WTC11 (cell line): ENCODE measurements around the gene ABCC4. TPM values are rescaled to one million over a fixed set of nuclear protein-coding genes. Genes with fewer than 3 reads are reported as not detected.

Experiments used
- ATAC-seq: fragments of 200-7000 bp; cut with Tn5 transposase; 2 replicates; pipeline ENCODE4 v1.10.0; 2021; ENCODE audit warnings: mild to moderate bottlenecking, moderate library complexity
- CTCF ChIA-PET: fragments of 300-600 bp; sonication (Branson Sonifier 250); formaldehyde crosslinking; loops from one replicate; lab custom pipeline; 2021; ENCODE audit warnings: antibody characterized with exemption; lab: Charles Lee
- POLR2A ChIA-PET: fragments of 350-600 bp; sonication (Branson Sonifier 250); formaldehyde crosslinking; loops from one replicate; lab custom pipeline; 2021; ENCODE audit warnings: antibody characterized with exemption; lab: Charles Lee
- DNase-seq: peaks from one replicate; pipeline ENCODE4 v3.0.0; 2021; ENCODE audit warnings: low spot score
- H3K27ac Mint-ChIP-seq: 2 replicates; pipeline ENCODE4 v1.8.0; 2021; ENCODE audit warnings: mixed read lengths
- H3K27me3 Mint-ChIP-seq: 2 replicates; pipeline ENCODE4 v1.8.0; 2021; ENCODE audit warnings: low read depth, mild to moderate bottlenecking, moderate library complexity, mixed read lengths
- H3K36me3 Mint-ChIP-seq: 2 replicates; pipeline ENCODE4 v1.8.0; 2021; ENCODE audit warnings: mixed read lengths
- H3K4me1 Mint-ChIP-seq: 2 replicates; pipeline ENCODE4 v1.8.0; 2022; ENCODE audit warnings: mixed read lengths
- H3K4me3 Mint-ChIP-seq: 2 replicates; pipeline ENCODE4 v1.8.0; 2021; ENCODE audit warnings: mild to moderate bottlenecking, moderate library complexity, mixed read lengths
- H3K9me3 Mint-ChIP-seq: 2 replicates; pipeline ENCODE4 v1.8.0; 2021; ENCODE audit warnings: mixed read lengths
- CTCF ChIP-seq: fragments of 200-600 bp; IDR thresholded peaks from 2 replicates; pipeline ENCODE4 v1.8.0; 2022; ENCODE audit warnings: antibody characterized with exemption
- E2F4 ChIP-seq: sonication (generic); formaldehyde crosslinking; IDR thresholded peaks from 2 replicates; pipeline ENCODE4 v1.8.1; 2022; ENCODE audit warnings: low read depth, mild to moderate bottlenecking, moderate library complexity, missing genetic modification reagents, borderline replicate concordance
- ERG ChIP-seq: fragments of 250-450 bp; sonication (Bioruptor Pico); IDR thresholded peaks from 2 replicates; pipeline ENCODE4 v1.8.0; 2021; ENCODE audit warnings: mild to moderate bottlenecking
- GRHL2 ChIP-seq: fragments of 250-450 bp; sonication (Bioruptor Pico); IDR thresholded peaks from 2 replicates; pipeline ENCODE4 v1.8.0; 2022; ENCODE audit warnings: mild to moderate bottlenecking, moderate library complexity; ENCODE audit not compliant: insufficient replicate concordance, severe bottlenecking
- IRF1 ChIP-seq: sonication (generic); formaldehyde crosslinking; IDR thresholded peaks from 2 replicates; pipeline ENCODE4 v1.8.0; 2023; ENCODE audit warnings: missing genetic modification reagents
- JAZF1 ChIP-seq: fragments of 250-450 bp; sonication (Bioruptor Pico); IDR thresholded peaks from 2 replicates; pipeline ENCODE4 v1.9.0; 2021; ENCODE audit warnings: moderate library complexity, mild to moderate bottlenecking, inconsistent platforms
- NR3C1 ChIP-seq: sonication (generic); formaldehyde crosslinking; conservative IDR thresholded peaks from 2 replicates; pipeline ENCODE4 v1.8.1; 2023; ENCODE audit warnings: low read depth, mild to moderate bottlenecking, missing genetic modification reagents
- RELA ChIP-seq: sonication (generic); formaldehyde crosslinking; IDR thresholded peaks from 2 replicates; pipeline ENCODE4 v1.8.1; 2022; ENCODE audit warnings: missing genetic modification reagents, mild to moderate bottlenecking, borderline replicate concordance
- SP1 ChIP-seq: sonication (generic); formaldehyde crosslinking; conservative IDR thresholded peaks from 2 replicates; pipeline ENCODE4 v1.8.1; 2022; ENCODE audit warnings: missing genetic modification reagents
- ZNF121 ChIP-seq: sonication (generic); formaldehyde crosslinking; IDR thresholded peaks from 2 replicates; pipeline ENCODE4 v1.8.0; 2023; ENCODE audit warnings: missing genetic modification reagents
- ZNF138 ChIP-seq: sonication (generic); formaldehyde crosslinking; conservative IDR thresholded peaks from 2 replicates; pipeline ENCODE4 v1.8.1; 2022; ENCODE audit warnings: mild to moderate bottlenecking, moderate library complexity, missing genetic modification reagents
- ZNF232 ChIP-seq: sonication (generic); formaldehyde crosslinking; IDR thresholded peaks from 2 replicates; pipeline ENCODE4 v1.8.0; 2022; ENCODE audit warnings: mild to moderate bottlenecking, missing genetic modification reagents
- total RNA-seq: library from RNA; stranded (reverse); gene quantifications from 3 replicates; pipeline ENCODE4 v1.2.3, GENCODE V29; 2021
- TF ChIP-seq, protein P1 (sequence below): sonication (generic); formaldehyde crosslinking; IDR thresholded peaks from 2 replicates; pipeline ENCODE4 v1.8.0; 2023; ENCODE audit warnings: mild to moderate bottlenecking, missing genetic modification reagents
- TF ChIP-seq, protein P2 (sequence below): fragments of 250-450 bp; sonication (Bioruptor Pico); IDR thresholded peaks from 2 replicates; pipeline ENCODE4 v1.9.0; 2021; ENCODE audit warnings: mild to moderate bottlenecking
- TF ChIP-seq, protein P3 (sequence below): fragments of 250-450 bp; sonication (Bioruptor Pico); IDR thresholded peaks from 2 replicates; pipeline ENCODE4 v1.9.0; 2021; ENCODE audit warnings: mild to moderate bottlenecking
- TF ChIP-seq, protein P4 (sequence below): sonication (generic); formaldehyde crosslinking; IDR thresholded peaks from 2 replicates; pipeline ENCODE4 v1.8.1; 2022; ENCODE audit warnings: missing genetic modification reagents, borderline replicate concordance

Gene ABCC4
- total RNA-seq, 1 experiment from 2014 or later: 7.2 TPM

DNA sequence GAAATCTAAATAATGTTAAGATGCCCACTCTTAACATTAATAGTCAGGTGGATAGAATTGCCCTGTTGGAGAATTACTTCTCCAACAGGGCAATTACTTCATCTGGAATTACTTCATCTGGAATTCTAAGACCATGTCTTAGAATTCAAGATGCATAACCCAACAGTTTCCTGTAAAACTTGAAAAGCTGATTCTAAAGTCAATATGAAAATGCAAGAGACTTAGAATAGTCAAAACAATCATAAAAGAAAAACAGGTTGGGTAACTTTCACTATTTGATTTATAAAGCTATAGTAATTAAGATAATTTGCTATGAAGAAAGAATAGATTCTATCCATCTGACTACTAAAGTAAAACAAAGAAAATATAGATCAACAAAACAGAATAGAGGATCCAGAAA is 75.2 kb downstream of the ABCC4 start (continued):
- TF ChIP-seq, protein P1, sequence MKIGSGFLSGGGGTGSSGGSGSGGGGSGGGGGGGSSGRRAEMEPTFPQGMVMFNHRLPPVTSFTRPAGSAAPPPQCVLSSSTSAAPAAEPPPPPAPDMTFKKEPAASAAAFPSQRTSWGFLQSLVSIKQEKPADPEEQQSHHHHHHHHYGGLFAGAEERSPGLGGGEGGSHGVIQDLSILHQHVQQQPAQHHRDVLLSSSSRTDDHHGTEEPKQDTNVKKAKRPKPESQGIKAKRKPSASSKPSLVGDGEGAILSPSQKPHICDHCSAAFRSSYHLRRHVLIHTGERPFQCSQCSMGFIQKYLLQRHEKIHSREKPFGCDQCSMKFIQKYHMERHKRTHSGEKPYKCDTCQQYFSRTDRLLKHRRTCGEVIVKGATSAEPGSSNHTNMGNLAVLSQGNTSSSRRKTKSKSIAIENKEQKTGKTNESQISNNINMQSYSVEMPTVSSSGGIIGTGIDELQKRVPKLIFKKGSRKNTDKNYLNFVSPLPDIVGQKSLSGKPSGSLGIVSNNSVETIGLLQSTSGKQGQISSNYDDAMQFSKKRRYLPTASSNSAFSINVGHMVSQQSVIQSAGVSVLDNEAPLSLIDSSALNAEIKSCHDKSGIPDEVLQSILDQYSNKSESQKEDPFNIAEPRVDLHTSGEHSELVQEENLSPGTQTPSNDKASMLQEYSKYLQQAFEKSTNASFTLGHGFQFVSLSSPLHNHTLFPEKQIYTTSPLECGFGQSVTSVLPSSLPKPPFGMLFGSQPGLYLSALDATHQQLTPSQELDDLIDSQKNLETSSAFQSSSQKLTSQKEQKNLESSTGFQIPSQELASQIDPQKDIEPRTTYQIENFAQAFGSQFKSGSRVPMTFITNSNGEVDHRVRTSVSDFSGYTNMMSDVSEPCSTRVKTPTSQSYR: no peak
- TF ChIP-seq SP1 (CRISPR knock-in tag): no peak
- TF ChIP-seq, protein P2, sequence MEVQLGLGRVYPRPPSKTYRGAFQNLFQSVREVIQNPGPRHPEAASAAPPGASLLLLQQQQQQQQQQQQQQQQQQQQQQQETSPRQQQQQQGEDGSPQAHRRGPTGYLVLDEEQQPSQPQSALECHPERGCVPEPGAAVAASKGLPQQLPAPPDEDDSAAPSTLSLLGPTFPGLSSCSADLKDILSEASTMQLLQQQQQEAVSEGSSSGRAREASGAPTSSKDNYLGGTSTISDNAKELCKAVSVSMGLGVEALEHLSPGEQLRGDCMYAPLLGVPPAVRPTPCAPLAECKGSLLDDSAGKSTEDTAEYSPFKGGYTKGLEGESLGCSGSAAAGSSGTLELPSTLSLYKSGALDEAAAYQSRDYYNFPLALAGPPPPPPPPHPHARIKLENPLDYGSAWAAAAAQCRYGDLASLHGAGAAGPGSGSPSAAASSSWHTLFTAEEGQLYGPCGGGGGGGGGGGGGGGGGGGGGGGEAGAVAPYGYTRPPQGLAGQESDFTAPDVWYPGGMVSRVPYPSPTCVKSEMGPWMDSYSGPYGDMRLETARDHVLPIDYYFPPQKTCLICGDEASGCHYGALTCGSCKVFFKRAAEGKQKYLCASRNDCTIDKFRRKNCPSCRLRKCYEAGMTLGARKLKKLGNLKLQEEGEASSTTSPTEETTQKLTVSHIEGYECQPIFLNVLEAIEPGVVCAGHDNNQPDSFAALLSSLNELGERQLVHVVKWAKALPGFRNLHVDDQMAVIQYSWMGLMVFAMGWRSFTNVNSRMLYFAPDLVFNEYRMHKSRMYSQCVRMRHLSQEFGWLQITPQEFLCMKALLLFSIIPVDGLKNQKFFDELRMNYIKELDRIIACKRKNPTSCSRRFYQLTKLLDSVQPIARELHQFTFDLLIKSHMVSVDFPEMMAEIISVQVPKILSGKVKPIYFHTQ (CRISPR knock-in tag): no peak

DNA sequence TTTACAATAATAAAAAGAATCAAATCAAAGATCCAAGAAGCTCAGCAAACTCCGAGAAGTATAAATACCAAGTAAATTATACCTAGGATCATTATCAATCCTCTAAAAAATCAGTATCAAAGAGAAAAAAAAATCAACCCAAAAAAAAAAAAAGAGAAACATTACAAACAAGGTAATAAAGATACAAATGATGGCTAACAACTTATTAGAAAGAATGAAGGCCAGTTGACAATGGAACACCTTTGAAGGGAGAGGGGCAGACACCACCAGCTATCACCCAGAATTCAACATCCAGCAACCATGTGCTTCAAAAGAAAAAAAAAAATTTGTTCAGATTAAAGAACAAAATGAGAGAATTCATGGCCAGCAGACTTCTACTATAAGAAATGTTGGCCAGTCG is 77.2 kb downstream of the ABCC4 start:
- Mint-ChIP-seq H3K27me3 (no peaks in the 10 kb centered on the region), H3K4me1 (peaks cover 2% of the 10 kb centered on the region), H3K4me3 (no peak overlapping the region), H3K36me3 (no peaks in the 10 kb centered on the region), H3K9me3 (no peaks in the 10 kb centered on the region), H3K27ac (no peak overlapping the region)
- DNase-seq (no peak), ATAC-seq (no peak)
- TF ChIP-seq, protein P3, sequence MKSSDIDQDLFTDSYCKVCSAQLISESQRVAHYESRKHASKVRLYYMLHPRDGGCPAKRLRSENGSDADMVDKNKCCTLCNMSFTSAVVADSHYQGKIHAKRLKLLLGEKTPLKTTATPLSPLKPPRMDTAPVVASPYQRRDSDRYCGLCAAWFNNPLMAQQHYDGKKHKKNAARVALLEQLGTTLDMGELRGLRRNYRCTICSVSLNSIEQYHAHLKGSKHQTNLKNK (CRISPR knock-in tag): no peak
- no peak for TF ChIP-seq ERG (CRISPR knock-in tag)
- TF ChIP-seq ZNF138 (CRISPR knock-in tag): no peak
- no peak for TF ChIP-seq CTCF
- TF ChIP-seq GRHL2 (CRISPR knock-in tag): no peak
- TF ChIP-seq NR3C1 (CRISPR knock-in tag): no peak
- TF ChIP-seq ZNF232 (CRISPR knock-in tag): no peak
- no peak for TF ChIP-seq ZNF121 (CRISPR knock-in tag)
- TF ChIP-seq IRF1: no peak
- CTCF ChIA-PET: interaction anchor here (0.6 to 0.8 kb wide), 2 partner anchors 33 to 50 kb away, joined by 3 to 4 read pairs; no protein-coding TSS in a partner anchor
- POLR2A ChIA-PET: interaction anchor here (0.6 kb wide), 1 partner anchor 260 kb away, joined by 4 read pairs; no protein-coding TSS in a partner anchor

- no peak overlapping the region for H3K27ac Mint-ChIP-seq
- H3K9me3 Mint-ChIP-seq: no peaks in the 10 kb centered on the region
- no peak for DNase-seq
- ATAC-seq: no peak
- H3K27me3 Mint-ChIP-seq: no peaks in the 10 kb centered on the region
- H3K36me3 Mint-ChIP-seq: no peaks in the 10 kb centered on the region
- ChIA-PET CTCF (interaction anchor here (1.0 kb wide), 1 partner anchor 13 kb away, joined by 3 read pairs; no protein-coding TSS in a partner anchor), POLR2A (no interaction called here)
- H3K4me3 Mint-ChIP-seq: no peak overlapping the region
- H3K4me1 Mint-ChIP-seq: peaks cover 10% of the 10 kb centered on the region
- TF ChIP-seq JAZF1 (CRISPR knock-in tag) (no peak), RELA (CRISPR knock-in tag) (no peak), E2F4 (CRISPR knock-in tag) (no peak), CTCF (no peak)
- TF ChIP-seq, protein P4, sequence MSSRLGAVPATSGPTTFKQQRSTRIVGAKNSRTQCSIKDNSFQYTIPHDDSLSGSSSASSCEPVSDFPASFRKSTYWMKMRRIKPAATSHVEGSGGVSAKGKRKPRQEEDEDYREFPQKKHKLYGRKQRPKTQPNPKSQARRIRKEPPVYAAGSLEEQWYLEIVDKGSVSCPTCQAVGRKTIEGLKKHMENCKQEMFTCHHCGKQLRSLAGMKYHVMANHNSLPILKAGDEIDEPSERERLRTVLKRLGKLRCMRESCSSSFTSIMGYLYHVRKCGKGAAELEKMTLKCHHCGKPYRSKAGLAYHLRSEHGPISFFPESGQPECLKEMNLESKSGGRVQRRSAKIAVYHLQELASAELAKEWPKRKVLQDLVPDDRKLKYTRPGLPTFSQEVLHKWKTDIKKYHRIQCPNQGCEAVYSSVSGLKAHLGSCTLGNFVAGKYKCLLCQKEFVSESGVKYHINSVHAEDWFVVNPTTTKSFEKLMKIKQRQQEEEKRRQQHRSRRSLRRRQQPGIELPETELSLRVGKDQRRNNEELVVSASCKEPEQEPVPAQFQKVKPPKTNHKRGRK (CRISPR knock-in tag): no peak
These were observed 78.6 kb downstream of the ABCC4 start for GRCh38 chr13:95222733-95223018.
